Femur (tissue), 1 donor: Measurements from ENCODE around the gene GPR183.
A peak's percentile ranks its signal among the peaks of the same experiment; 100 is the strongest.

ENCODE experiments used
- DNase-seq: peaks from one replicate; pipeline ENCODE4 v3.0.0-alpha.2; 2017

Gene GPR183

GRCh38 chr13:99311137-99311536 lies 3.9 kb upstream of the GPR183 start:
- DNase-seq = no peak

GRCh38 chr13:99310382-99311031 lies 3.3 kb upstream of the GPR183 start:
- DNase-seq = no peak

- DNase-seq = no peak
Measured at GRCh38 chr13:99308471-99309087, 1.4 kb upstream of the GPR183 start.

- no peak for DNase-seq
Measured at GRCh38 chr13:99307648-99308339, 595 bp upstream of the GPR183 start.

- no peak for DNase-seq
Measured at GRCh38 chr13:99305566-99305965, 1.6 kb downstream of the GPR183 start.

- no peak for DNase-seq
Measured at GRCh38 chr13:99305158-99305557, 2.0 kb downstream of the GPR183 start.

GRCh38 chr13:99304541-99304940 lies 2.7 kb downstream of the GPR183 start:
- DNase-seq = no peak

GRCh38 chr13:99303863-99304521 lies 3.2 kb downstream of the GPR183 start:
- DNase-seq = peak; percentile 50

- no peak for DNase-seq
Measured at GRCh38 chr13:99302637-99303505, 4.3 kb downstream of the GPR183 start.

- DNase-seq = no peak
Measured at GRCh38 chr13:99301913-99302636, 5.1 kb downstream of the GPR183 start.

GRCh38 chr13:99301056-99301838 lies 6.0 kb downstream of the GPR183 start:
- DNase-seq = no peak

GRCh38 chr13:99299920-99300341 lies 7.3 kb downstream of the GPR183 start:
- no peak for DNase-seq

GRCh38 chr13:99299256-99299919 lies 7.8 kb downstream of the GPR183 start:
- no peak for DNase-seq

- DNase-seq = no peak
Measured at GRCh38 chr13:99298056-99298455, 9.1 kb downstream of the GPR183 start.

- no peak for DNase-seq
Measured at GRCh38 chr13:99297331-99297730, 9.9 kb downstream of the GPR183 start.

- no peak for DNase-seq
Measured at GRCh38 chr13:99296398-99296797, 10.8 kb downstream of the GPR183 start.

- no peak for DNase-seq
Measured at GRCh38 chr13:99295488-99296252, 11.5 kb downstream of the GPR183 start.

- DNase-seq = no peak
Measured at GRCh38 chr13:99294958-99295357, 12.2 kb downstream of the GPR183 start.

GRCh38 chr13:99294198-99294597 lies 13.0 kb downstream of the GPR183 start:
- DNase-seq = no peak

GRCh38 chr13:99293178-99293577 lies 14.0 kb downstream of the GPR183 start:
- DNase-seq = no peak
